Testis (tissue), 3 donors: Measurements from ENCODE around the gene PCLO. TPM values are rescaled to one million over a fixed set of nuclear protein-coding genes. Genes with fewer than 3 reads are reported as not detected.
"Not testable (repeated sequence)": the region's sequence is repeated elsewhere in the genome, so short reads cannot be mapped to it uniquely, and the experiment has no call there.

Experiments
- DNase-seq: peaks from one replicate; pipeline ENCODE4 v3.0.0-alpha.2; 2019
- H3K27ac ChIP-seq, 2 donors: fragments of 200-600 bp; sonication (generic); one replicate each; pipeline ENCODE4 v1.5.1; 2019
- H3K27me3 ChIP-seq: fragments of 200-600 bp; sonication (generic); one replicate; pipeline ENCODE4 v1.5.1; 2019
- H3K36me3 ChIP-seq: fragments of 200-600 bp; sonication (generic); one replicate; pipeline ENCODE4 v1.5.1; 2017; ENCODE audit warnings: low read depth; ENCODE audit errors: missing control alignments
- H3K4me1 ChIP-seq: fragments of 200-600 bp; sonication (generic); one replicate; pipeline ENCODE4 v1.5.1; 2019
- H3K4me3 ChIP-seq, 2 donors: fragments of 200-600 bp; sonication (generic); one replicate each; pipeline ENCODE4 v1.5.1; 2017 to 2019
- H3K9me3 ChIP-seq: fragments of 200-600 bp; sonication (generic); one replicate; pipeline ENCODE4 v1.5.1; 2017
- POLR2A ChIP-seq: fragments of 450-650 bp; IDR thresholded peaks from one replicate; pipeline ENCODE4 v1.6.1; 2017; ENCODE audit warnings: antibody characterized with exemption, mild to moderate bottlenecking, moderate library complexity
- WGBS, 2 donors: methylation state at CpG; one replicate each; pipeline ENCODE4 v1.1.5; 2018; 5-methylcytosine and 5-hydroxymethylcytosine counted together
- intact Hi-C: fragments of 100-400 bp; cut with DNase I; formaldehyde crosslinking; loops from one replicate; pipeline ENCODE4 v1.15.1; 2023; ENCODE audit warnings: low total_unique reads
- polyA plus RNA-seq: library from polyadenylated mRNA; stranded (reverse); fragments of 350-450 nt; fragmentation: Illumina TruSeq; extraction: RNeasy Lipid Tissue Mini Kit (QIAGEN cat#74804); gene quantifications from one replicate; pipeline ENCODE4 v1.2.3, GENCODE V29; 2014; ENCODE audit warnings: low read depth, low replicate concordance; ENCODE audit not compliant: insufficient read depth
- total RNA-seq, 2 donors: library from RNA; depleted of rRNA; stranded (reverse); fragments of >200 nt; gene quantifications; one replicate each; pipeline ENCODE4 v1.2.3, GENCODE V29; 2016
- TF ChIP-seq, protein P1 (sequence below), 3 experiments: fragments of 450-650 bp in 2 of 3; fragments of 200-600 bp in 1 of 3; sonication (generic) in 1 of 3; IDR thresholded peaks; one replicate each; pipeline ENCODE4 v1.5.1; 2016 to 2019; ENCODE audit warnings: antibody characterized with exemption in 3 of 3, mild to moderate bottlenecking in 2 of 3, moderate library complexity in 1 of 3

PCLO gene
- total and polyA plus RNA-seq, 3 donors from 2014 or later = 6.4 to 29.4 (median 20.4) TPM

DNA sequence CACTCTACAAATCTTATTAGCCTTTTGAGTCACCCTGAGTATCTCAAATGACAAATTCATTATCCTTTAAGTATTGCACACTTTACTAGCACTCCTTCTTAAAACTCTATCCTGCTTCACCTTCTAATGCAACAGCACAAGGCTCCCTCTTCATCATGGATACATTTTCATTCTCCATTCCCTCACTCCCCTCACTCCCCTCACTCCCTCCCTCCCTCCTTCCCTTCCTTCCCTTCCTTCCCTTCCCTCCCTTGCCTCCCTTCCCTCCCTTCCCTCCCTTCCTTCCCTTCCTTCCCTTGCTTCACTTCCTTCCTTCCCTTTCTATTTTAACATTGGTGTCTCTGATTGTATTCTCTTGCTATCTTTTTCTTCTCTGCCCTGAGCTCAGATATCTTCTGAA, 130.5 kb downstream of the PCLO start:
- Histone ChIP-seq H3K27ac (no peak overlapping the region), H3K27me3 (no peaks in the 10 kb centered on the region), H3K4me3 (no peak overlapping the region), H3K36me3 (no peaks in the 10 kb centered on the region), H3K9me3 (no peaks in the 10 kb centered on the region), H3K4me1 (no peaks in the 10 kb centered on the region)
- TF ChIP-seq POLR2A = no peak
- TF ChIP-seq, protein P1, sequence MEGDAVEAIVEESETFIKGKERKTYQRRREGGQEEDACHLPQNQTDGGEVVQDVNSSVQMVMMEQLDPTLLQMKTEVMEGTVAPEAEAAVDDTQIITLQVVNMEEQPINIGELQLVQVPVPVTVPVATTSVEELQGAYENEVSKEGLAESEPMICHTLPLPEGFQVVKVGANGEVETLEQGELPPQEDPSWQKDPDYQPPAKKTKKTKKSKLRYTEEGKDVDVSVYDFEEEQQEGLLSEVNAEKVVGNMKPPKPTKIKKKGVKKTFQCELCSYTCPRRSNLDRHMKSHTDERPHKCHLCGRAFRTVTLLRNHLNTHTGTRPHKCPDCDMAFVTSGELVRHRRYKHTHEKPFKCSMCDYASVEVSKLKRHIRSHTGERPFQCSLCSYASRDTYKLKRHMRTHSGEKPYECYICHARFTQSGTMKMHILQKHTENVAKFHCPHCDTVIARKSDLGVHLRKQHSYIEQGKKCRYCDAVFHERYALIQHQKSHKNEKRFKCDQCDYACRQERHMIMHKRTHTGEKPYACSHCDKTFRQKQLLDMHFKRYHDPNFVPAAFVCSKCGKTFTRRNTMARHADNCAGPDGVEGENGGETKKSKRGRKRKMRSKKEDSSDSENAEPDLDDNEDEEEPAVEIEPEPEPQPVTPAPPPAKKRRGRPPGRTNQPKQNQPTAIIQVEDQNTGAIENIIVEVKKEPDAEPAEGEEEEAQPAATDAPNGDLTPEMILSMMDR (IDR thresholded peaks at IDR 0.05) = no peak
- no peak for DNase-seq
- intact Hi-C loops = no loop called here

DNA sequence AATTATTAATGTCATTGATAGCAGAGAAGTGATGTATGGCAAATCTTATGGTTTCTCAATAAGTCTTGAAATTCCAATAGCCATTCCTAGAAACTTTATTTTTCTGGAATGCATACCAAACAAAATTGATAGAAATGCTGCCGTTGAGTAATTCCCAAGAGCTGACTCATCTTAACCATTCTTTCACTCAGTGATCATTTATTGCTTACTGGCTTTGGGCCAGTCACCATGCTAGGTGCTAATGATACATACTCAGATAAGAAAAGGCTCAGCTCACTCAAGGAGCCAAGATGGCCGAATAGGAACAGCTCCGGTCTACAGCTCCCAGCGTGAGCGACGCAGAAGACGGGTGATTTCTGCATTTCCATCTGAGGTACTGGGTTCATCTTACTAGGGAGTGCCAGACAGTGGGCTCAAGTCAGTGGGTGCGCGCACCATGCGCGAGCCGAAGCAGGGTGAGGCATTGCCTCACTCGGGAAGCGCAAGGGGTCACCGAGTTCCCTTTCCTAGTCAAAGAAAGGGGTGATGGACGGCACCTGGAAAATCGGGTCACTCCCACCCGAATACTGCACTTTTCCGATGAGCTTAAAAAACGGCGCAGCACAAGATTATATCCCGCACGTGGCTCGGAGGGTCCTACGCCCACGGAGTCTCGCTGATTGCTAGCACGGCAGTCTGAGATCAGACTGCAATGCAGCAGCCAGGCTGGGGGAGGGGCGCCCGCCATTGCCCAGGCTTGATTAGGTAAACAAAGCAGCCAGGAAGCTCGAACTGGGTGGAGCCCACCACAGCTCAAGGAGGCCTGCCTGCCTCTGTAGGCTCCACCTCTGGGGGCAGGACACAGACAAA, 138.6 kb downstream of the PCLO start:
- H3K27ac ChIP-seq, DNase-seq, intact Hi-C loops, H3K27me3 ChIP-seq, H3K9me3 ChIP-seq, H3K4me1 ChIP-seq, H3K36me3 ChIP-seq, H3K4me3 ChIP-seq: not testable (repeated sequence)
- 93 to 99% methylated on average over 21 to 31 of the region's 31 CpGs for WGBS, 2 donors

GRCh38 chr7:83021032-83021431, 141.7 kb downstream of the PCLO start:
- H3K4me3 ChIP-seq = no peak overlapping the region
- no peaks in the 10 kb centered on the region for H3K4me1 ChIP-seq
- no peak for DNase-seq
- 89 to 93% methylated on average over 1 of the region's 1 CpG for WGBS, 2 donors
- TF ChIP-seq POLR2A = no peak
- TF ChIP-seq, protein P1 (IDR thresholded peaks at IDR 0.05) = no peak
- H3K27me3 ChIP-seq = no peaks in the 10 kb centered on the region
- H3K27ac ChIP-seq = no peak overlapping the region
- intact Hi-C loops = no loop called here
- H3K9me3 ChIP-seq = no peaks in the 10 kb centered on the region
- H3K36me3 ChIP-seq = no peaks in the 10 kb centered on the region

GRCh38 chr7:83020161-83020560, 142.5 kb downstream of the PCLO start:
- Histone ChIP-seq H3K4me1 (no peaks in the 10 kb centered on the region), H3K4me3 (no peak overlapping the region), H3K36me3 (no peaks in the 10 kb centered on the region), H3K9me3 (no peaks in the 10 kb centered on the region), H3K27me3 (no peaks in the 10 kb centered on the region), H3K27ac (no peak overlapping the region)
- TF ChIP-seq, protein P1 (IDR thresholded peaks at IDR 0.05) = no peak
- no peak for TF ChIP-seq POLR2A
- intact Hi-C loops = no loop called here
- WGBS, 2 donors = 82 to 83% methylated on average over 1 of the region's 1 CpG
- no peak for DNase-seq

GRCh38 chr7:83015916-83016315, 146.8 kb downstream of the PCLO start:
- Histone ChIP-seq H3K9me3 (no peaks in the 10 kb centered on the region), H3K4me1 (no peaks in the 10 kb centered on the region), H3K27me3 (no peaks in the 10 kb centered on the region), H3K27ac (no peak overlapping the region), H3K4me3 (no peak overlapping the region), H3K36me3 (no peaks in the 10 kb centered on the region)
- TF ChIP-seq, protein P1 (IDR thresholded peaks at IDR 0.05) = no peak
- TF ChIP-seq POLR2A = no peak
- no peak for DNase-seq
- intact Hi-C loops = no loop called here
- WGBS, 2 donors = 61 to 69% methylated on average over 2 of the region's 2 CpGs
